Measurements from ENCODE around the gene MDN1. TPM values are rescaled to one million over a fixed set of nuclear protein-coding genes. Genes with fewer than 3 reads are reported as not detected.
"Not testable (repeated sequence)": the region's sequence is repeated elsewhere in the genome, so short reads cannot be mapped to it uniquely, and the experiment has no call there.

Gene MDN1
- total RNA-seq, 2 donors from 2014 or later = 51.2 to 53.1 TPM

GRCh38 chr6:89734526-89734925 lies 85.1 kb downstream of the MDN1 start:
- ATAC-seq (no peak), DNase-seq (no peak)
- H3K27ac Mint-ChIP-seq = no peak overlapping the region
- H3K4me1 Mint-ChIP-seq = peaks cover 2% of the 10 kb centered on the region
- H3K36me3 Mint-ChIP-seq (ENCODE audit: low read depth) = peaks cover 20% of the 10 kb centered on the region
- no peaks in the 10 kb centered on the region for H3K27me3 Mint-ChIP-seq
- H3K4me3 Mint-ChIP-seq = no peak overlapping the region
- no peaks in the 10 kb centered on the region for H3K9me3 ChIP-seq (ENCODE audit: control insufficient read depth, low read length, poor library complexity, severe bottlenecking)

DNA sequence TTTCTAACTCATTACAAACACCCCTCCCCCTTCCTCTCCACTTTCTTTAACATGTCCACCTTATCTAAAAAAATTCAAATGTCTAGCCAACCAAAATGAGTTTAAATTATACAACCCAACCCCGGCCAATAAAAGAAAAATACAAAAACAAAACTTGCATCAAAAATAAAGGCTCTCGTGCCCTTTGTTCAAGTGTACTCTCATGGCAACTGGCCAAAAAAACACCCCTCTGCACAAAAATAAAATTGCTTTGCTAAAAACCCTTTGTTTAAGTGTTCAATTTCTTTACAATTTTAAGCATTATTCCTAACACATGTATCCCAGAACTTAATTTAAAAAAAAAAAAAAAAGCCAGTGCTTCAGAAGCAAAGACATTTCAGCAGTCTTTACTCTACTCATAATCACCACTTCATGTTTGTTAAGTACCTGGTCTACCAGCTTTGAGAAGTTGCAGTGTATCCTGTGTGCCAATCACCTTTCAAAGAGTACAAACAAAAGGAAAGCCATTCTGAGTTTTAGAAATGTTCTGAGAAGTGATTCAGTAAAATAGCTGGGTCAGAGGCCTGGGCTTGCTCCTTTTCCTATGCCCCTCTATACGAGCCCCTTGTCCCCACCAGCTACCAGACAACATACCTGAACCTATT lies 87.5 kb downstream of the MDN1 start:
- Mint-ChIP-seq H3K36me3 (ENCODE audit: low read depth) (peaks cover 22% of the 10 kb centered on the region), H3K4me1 (no peaks in the 10 kb centered on the region), H3K27ac (no peak overlapping the region), H3K4me3 (no peak overlapping the region), H3K27me3 (no peaks in the 10 kb centered on the region)
- ATAC-seq (no peak), DNase-seq (no peak)
- H3K9me3 ChIP-seq (ENCODE audit: control insufficient read depth, low read length, poor library complexity, severe bottlenecking) = no peaks in the 10 kb centered on the region

DNA sequence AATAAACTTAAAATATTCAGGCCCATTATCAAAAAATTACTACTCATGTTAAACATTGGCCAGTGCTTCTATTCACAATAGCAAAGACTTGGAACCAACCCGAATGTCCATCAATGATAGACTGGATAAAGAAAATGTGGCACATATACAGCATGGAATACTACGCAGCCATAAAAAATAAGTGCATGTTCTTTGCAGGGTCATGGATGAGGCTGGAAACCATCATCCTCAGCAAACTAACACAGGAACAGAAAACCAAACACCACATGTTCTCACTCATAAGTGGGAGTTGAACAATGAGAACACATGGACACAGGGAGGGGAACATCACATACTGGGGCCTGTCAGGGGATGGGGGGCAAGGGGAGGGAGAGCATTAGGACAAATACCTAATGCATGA lies 88.3 kb downstream of the MDN1 start:
- H3K4me3 Mint-ChIP-seq; H3K27me3 Mint-ChIP-seq; ATAC-seq; H3K4me1 Mint-ChIP-seq; H3K9me3 ChIP-seq (ENCODE audit: control insufficient read depth, low read length, poor library complexity, severe bottlenecking); DNase-seq; H3K27ac Mint-ChIP-seq: not testable (repeated sequence)
- peaks cover 23% of the 10 kb centered on the region for H3K36me3 Mint-ChIP-seq (ENCODE audit: low read depth)

DNA sequence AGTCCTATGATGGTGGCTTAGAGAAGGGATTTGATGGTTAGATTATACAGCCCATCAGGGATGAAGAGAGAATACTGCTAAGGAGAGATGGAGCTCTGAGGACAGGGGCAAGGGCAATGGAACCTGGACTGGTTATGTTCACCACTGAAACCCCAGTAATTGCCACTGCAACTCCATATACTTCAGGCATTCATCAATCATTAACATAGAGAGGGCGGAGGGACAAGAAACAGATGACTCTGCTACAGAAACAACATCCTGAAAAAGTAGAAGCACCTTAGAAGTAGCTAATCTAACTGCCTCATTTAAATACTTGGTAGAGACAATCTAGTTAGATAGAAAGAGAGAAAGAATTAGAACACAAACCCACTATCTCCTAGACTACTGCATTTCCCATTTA lies 89.8 kb downstream of the MDN1 start:
- no peaks in the 10 kb centered on the region for H3K4me1 Mint-ChIP-seq
- no peaks in the 10 kb centered on the region for H3K9me3 ChIP-seq (ENCODE audit: control insufficient read depth, low read length, poor library complexity, severe bottlenecking)
- no peak overlapping the region for H3K27ac Mint-ChIP-seq
- peaks cover 23% of the 10 kb centered on the region for H3K36me3 Mint-ChIP-seq (ENCODE audit: low read depth)
- ATAC-seq = no peak
- no peaks in the 10 kb centered on the region for H3K27me3 Mint-ChIP-seq
- H3K4me3 Mint-ChIP-seq = no peak overlapping the region
- DNase-seq = no peak

DNA sequence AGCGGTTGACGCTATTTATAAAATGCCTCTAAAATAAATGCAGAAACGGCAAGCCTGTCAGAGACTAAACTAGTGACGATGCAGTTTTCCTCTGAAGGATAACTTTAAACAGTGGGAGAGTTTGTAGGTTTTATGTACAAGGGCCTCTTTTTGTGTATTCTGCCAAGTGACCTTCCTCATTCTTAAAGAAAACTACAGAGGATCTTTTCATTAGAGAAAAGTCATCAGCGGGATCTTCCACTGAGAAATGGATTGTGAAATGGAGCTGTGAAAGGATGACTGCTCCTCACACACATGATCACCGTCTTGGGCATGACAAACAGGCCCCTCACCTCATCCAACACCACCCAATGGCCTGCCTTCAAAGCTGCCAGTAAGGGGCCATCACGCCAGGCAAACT lies 92.1 kb downstream of the MDN1 start:
- peak overlapping the region; percentile 43 for H3K27ac Mint-ChIP-seq
- H3K36me3 Mint-ChIP-seq (ENCODE audit: low read depth) = peaks cover 23% of the 10 kb centered on the region
- DNase-seq = no peak
- H3K27me3 Mint-ChIP-seq = no peaks in the 10 kb centered on the region
- no peak for ATAC-seq
- H3K4me1 Mint-ChIP-seq = no peaks in the 10 kb centered on the region
- H3K9me3 ChIP-seq (ENCODE audit: control insufficient read depth, low read length, poor library complexity, severe bottlenecking) = no peaks in the 10 kb centered on the region
- no peak overlapping the region for H3K4me3 Mint-ChIP-seq

GRCh38 chr6:89724981-89725380 lies 94.6 kb downstream of the MDN1 start:
- Mint-ChIP-seq H3K36me3 (ENCODE audit: low read depth) (peaks cover 19% of the 10 kb centered on the region), H3K27me3 (no peaks in the 10 kb centered on the region), H3K4me1 (no peaks in the 10 kb centered on the region), H3K27ac (no peak overlapping the region), H3K4me3 (no peak overlapping the region)
- ATAC-seq (no peak), DNase-seq (no peak)
- no peaks in the 10 kb centered on the region for H3K9me3 ChIP-seq (ENCODE audit: control insufficient read depth, low read length, poor library complexity, severe bottlenecking)

GRCh38 chr6:89723046-89723445 lies 96.5 kb downstream of the MDN1 start:
- no peak overlapping the region for H3K27ac Mint-ChIP-seq
- H3K9me3 ChIP-seq (ENCODE audit: control insufficient read depth, low read length, poor library complexity, severe bottlenecking) = no peaks in the 10 kb centered on the region
- H3K36me3 Mint-ChIP-seq (ENCODE audit: low read depth) = peaks cover 17% of the 10 kb centered on the region
- ATAC-seq (no peak), DNase-seq (no peak)
- no peak overlapping the region for H3K4me3 Mint-ChIP-seq
- H3K4me1 Mint-ChIP-seq = no peaks in the 10 kb centered on the region
- H3K27me3 Mint-ChIP-seq = no peaks in the 10 kb centered on the region

- H3K4me3 Mint-ChIP-seq = no peak overlapping the region
- no peak for DNase-seq
- ATAC-seq = no peak
- no peaks in the 10 kb centered on the region for H3K9me3 ChIP-seq (ENCODE audit: control insufficient read depth, low read length, poor library complexity, severe bottlenecking)
- peaks cover 7% of the 10 kb centered on the region for H3K36me3 Mint-ChIP-seq (ENCODE audit: low read depth)
- peaks cover 2% of the 10 kb centered on the region for H3K4me1 Mint-ChIP-seq
- H3K27ac Mint-ChIP-seq = no peak overlapping the region
- no peaks in the 10 kb centered on the region for H3K27me3 Mint-ChIP-seq
Measured at GRCh38 chr6:89716532-89716931, 103.1 kb downstream of the MDN1 start.

- Mint-ChIP-seq H3K27ac (no peak overlapping the region), H3K27me3 (no peaks in the 10 kb centered on the region), H3K4me3 (no peak overlapping the region), H3K4me1 (peaks cover 8% of the 10 kb centered on the region), H3K36me3 (ENCODE audit: low read depth) (peaks cover 16% of the 10 kb centered on the region)
- ATAC-seq (no peak), DNase-seq (no peak)
- no peaks in the 10 kb centered on the region for H3K9me3 ChIP-seq (ENCODE audit: control insufficient read depth, low read length, poor library complexity, severe bottlenecking)
Measured at GRCh38 chr6:89711801-89712200, 107.8 kb downstream of the MDN1 start.

DNA sequence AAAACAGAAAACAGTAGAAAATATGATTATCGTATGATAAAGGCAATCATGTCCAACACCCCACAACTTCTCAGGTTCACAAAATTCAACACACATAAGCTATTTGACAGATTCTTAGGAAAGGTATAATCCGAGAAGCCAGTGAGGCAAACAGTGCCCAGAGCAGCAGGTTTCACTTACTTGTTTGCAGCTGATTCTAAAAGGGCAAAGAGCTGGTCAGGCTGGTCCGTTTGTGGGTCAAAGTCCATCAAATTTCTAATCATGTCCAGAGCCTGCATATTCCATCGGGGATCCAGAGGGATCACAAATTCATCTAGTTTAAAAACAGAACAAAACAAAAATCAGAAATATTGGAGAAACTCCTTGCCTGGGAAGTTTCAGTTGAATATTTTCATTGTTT lies 111.3 kb downstream of the MDN1 start:
- H3K27me3 Mint-ChIP-seq = no peaks in the 10 kb centered on the region
- peaks cover 14% of the 10 kb centered on the region for H3K36me3 Mint-ChIP-seq (ENCODE audit: low read depth)
- DNase-seq (no peak), ATAC-seq (no peak)
- no peaks in the 10 kb centered on the region for H3K9me3 ChIP-seq (ENCODE audit: control insufficient read depth, low read length, poor library complexity, severe bottlenecking)
- peaks cover 6% of the 10 kb centered on the region for H3K4me1 Mint-ChIP-seq
- H3K4me3 Mint-ChIP-seq = no peak overlapping the region
- no peak overlapping the region for H3K27ac Mint-ChIP-seq

DNA sequence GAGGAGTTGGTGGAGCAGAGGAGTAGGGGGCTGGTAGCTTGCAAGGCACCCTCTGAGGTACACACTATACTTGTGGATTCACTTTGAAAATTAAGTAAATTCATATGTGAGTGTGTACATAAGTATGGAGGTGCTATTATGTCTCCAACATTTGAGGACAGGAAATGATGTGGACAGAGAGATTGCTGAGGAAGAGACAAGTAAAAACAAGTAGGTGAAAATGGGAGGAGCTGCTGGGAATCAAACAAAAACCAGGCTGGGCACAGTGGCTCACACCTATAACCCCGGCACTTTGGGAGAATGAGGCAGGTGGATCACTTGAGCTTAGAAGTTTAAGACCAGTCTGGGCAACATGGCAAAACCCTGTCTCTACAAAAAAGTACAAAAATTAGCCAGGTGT lies 111.8 kb downstream of the MDN1 start:
- ATAC-seq (no peak), DNase-seq (no peak)
- Mint-ChIP-seq H3K4me1 (peaks cover 6% of the 10 kb centered on the region), H3K27ac (peak overlapping the region; percentile 51), H3K27me3 (no peaks in the 10 kb centered on the region), H3K36me3 (ENCODE audit: low read depth) (peaks cover 14% of the 10 kb centered on the region), H3K4me3 (no peak overlapping the region)
- H3K9me3 ChIP-seq (ENCODE audit: control insufficient read depth, low read length, poor library complexity, severe bottlenecking) = no peaks in the 10 kb centered on the region

- Mint-ChIP-seq H3K27ac (no peak overlapping the region), H3K36me3 (ENCODE audit: low read depth) (peaks cover 17% of the 10 kb centered on the region), H3K4me1 (peaks cover 6% of the 10 kb centered on the region)
Measured at GRCh38 chr6:89706121-89706520, 113.5 kb downstream of the MDN1 start.

DNA sequence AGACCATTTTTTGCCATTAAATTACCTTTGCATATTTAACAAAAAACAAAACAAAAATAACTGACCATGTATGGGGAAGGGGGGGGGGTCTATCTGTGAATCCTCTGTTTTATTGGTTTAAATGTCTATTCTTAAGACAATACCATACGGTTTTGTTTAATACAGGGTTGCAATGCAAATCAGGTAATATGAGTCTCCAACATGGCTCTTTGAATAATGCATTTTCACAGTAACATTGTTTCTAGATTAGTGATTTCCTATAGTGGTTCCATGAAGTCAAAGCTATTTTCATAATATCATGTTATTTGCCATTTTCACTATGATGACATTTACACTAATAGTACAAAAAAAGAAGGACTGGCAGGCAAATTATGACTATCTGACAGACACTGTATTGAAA lies 116.3 kb downstream of the MDN1 start:
- Mint-ChIP-seq H3K36me3 (ENCODE audit: low read depth) (peaks cover 17% of the 10 kb centered on the region), H3K27ac (no peak overlapping the region), H3K27me3 (no peaks in the 10 kb centered on the region), H3K4me1 (peaks cover 3% of the 10 kb centered on the region), H3K4me3 (no peak overlapping the region)
- H3K9me3 ChIP-seq (ENCODE audit: control insufficient read depth, low read length, poor library complexity, severe bottlenecking) = no peaks in the 10 kb centered on the region
- ATAC-seq = no peak
- DNase-seq = no peak

More at GRCh38 chr6:89706121-89706520, 113.5 kb downstream of the MDN1 start:
- ATAC-seq = no peak
- DNase-seq = no peak
- no peaks in the 10 kb centered on the region for H3K9me3 ChIP-seq (ENCODE audit: control insufficient read depth, low read length, poor library complexity, severe bottlenecking)
- Mint-ChIP-seq H3K4me3 (no peak overlapping the region), H3K27me3 (no peaks in the 10 kb centered on the region)

DNA sequence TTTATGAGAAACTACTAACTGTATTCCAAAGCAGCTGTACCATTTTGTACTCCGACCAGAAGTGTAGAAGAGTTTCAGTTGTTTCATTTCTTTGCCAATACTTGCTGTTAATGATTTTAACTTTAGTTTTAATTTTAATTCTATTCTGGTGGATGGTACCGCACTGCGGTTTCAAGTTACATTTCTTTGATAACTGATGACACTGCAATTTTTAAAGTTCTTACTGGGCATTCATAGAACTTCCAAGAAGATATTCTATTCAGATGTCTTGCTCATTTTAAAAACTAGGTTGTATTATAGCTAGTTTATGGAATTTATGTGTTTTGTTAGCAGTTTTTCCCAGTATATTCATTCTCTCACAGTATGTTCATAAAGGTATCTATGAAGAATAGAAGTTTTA lies 117.2 kb downstream of the MDN1 start:
- Mint-ChIP-seq H3K36me3 (ENCODE audit: low read depth) (peaks cover 9% of the 10 kb centered on the region), H3K4me3 (no peak overlapping the region), H3K27me3 (no peaks in the 10 kb centered on the region), H3K27ac (no peak overlapping the region), H3K4me1 (no peaks in the 10 kb centered on the region)
- no peak for DNase-seq
- H3K9me3 ChIP-seq (ENCODE audit: control insufficient read depth, low read length, poor library complexity, severe bottlenecking) = no peaks in the 10 kb centered on the region
- ATAC-seq = no peak
